Measurements from ENCODE around the gene ADAMTS2.

The ADAMTS2 gene

DNA sequence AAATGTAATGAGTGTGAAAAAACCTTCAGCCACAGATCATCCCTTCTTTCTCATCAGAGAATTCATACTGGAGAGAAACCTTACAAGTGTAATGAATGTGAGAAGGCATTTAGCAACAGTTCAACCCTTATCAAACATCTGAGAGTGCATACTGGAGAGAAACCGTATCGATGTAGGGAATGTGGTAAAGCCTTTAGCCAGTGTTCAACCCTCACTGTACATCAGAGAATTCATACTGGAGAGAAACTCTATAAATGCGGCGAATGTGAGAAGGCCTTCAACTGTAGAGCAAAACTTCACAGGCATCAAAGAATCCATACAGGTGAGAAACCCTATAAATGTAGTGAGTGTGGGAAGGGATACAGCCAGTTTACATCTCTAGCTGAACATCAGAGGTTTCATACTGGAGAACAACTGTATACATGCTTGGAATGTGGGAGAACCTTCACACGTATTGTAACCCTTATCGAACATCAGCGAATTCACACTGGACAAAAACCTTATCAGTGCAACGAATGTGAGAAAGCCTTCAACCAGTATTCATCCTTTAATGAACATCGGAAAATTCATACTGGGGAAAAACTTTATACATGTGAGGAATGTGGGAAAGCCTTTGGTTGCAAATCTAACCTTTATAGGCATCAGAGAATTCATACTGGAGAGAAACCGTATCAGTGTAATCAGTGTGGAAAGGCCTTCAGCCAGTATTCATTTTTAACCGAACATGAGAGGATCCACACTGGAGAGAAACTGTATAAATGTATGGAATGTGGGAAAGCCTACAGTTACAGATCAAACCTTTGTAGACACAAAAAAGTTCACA is 265.9 kb downstream of the ADAMTS2 start:
- DNase-seq (ENCODE audit: extremely low read depth, low read depth), result no peak
- TF ChIP-seq, protein P1, sequence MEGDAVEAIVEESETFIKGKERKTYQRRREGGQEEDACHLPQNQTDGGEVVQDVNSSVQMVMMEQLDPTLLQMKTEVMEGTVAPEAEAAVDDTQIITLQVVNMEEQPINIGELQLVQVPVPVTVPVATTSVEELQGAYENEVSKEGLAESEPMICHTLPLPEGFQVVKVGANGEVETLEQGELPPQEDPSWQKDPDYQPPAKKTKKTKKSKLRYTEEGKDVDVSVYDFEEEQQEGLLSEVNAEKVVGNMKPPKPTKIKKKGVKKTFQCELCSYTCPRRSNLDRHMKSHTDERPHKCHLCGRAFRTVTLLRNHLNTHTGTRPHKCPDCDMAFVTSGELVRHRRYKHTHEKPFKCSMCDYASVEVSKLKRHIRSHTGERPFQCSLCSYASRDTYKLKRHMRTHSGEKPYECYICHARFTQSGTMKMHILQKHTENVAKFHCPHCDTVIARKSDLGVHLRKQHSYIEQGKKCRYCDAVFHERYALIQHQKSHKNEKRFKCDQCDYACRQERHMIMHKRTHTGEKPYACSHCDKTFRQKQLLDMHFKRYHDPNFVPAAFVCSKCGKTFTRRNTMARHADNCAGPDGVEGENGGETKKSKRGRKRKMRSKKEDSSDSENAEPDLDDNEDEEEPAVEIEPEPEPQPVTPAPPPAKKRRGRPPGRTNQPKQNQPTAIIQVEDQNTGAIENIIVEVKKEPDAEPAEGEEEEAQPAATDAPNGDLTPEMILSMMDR (IDR thresholded peaks at IDR 0.05; ENCODE audit: low read depth, low read length, missing control alignments), result no peak
- no peak overlapping the region for H3K4me3 ChIP-seq (replicated peaks; ENCODE audit: low read depth, low read length)

DNA sequence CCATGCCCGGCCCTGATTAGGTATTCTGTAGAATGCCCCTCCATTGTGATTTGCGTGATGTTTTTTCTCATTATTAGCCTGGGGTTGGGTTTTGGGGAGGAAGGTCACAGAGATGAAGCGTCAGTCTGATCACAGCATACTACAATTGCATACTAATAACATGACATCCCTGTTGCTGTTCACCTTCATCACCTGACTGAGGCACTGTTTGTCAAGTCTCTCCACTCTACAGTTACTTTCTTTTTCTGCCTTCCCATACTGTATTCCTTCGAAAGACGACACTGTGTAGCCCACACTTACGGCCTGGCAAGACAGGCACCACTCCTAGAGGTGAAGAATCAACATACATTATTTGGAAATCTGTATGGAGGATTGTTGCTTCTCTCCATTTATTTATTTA is 279.6 kb downstream of the ADAMTS2 start:
- TF ChIP-seq, protein P1 (IDR thresholded peaks at IDR 0.05; ENCODE audit: low read depth, low read length, missing control alignments), result no peak
- no peak for DNase-seq (ENCODE audit: extremely low read depth, low read depth)
- no peak overlapping the region for H3K4me3 ChIP-seq (replicated peaks; ENCODE audit: low read depth, low read length)

DNA sequence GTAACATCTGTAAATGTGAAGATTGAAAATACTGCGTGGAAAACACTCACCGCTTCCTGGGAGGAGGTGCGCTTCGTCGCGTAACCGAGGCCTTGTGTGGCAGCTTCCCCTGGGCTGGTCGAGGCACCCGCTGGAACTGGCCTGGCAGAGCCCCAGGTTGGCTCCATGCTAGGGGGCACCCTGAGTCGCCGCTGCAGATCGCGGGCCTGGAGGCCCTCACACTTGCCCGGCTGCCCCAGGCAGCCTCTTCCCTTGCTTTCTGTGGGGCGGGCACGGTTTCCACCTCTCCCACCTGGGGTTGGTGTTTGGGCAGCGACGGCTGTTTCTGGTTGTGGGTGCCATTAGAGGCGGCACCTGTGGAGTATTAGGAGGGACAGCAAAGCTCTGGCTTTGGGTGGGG is 284.2 kb downstream of the ADAMTS2 start:
- no peak for DNase-seq (ENCODE audit: extremely low read depth, low read depth)
- peak overlapping the region; percentile 70 for H3K4me3 ChIP-seq (replicated peaks; ENCODE audit: low read depth, low read length)
- TF ChIP-seq, protein P1 (IDR thresholded peaks at IDR 0.05; ENCODE audit: low read depth, low read length, missing control alignments), result no peak
